Measurements from ENCODE around the gene ANKMY1. TPM values are rescaled to one million over a fixed set of nuclear protein-coding genes. Genes with fewer than 3 reads are reported as not detected.
A peak's percentile ranks its signal among the peaks of the same experiment; 100 is the strongest.

ANKMY1 gene
- total and polyA plus RNA-seq, 2 of the 13 experiments (the other 11 are each of a cell fraction or from before 2014, with no cell fraction given): 11.7 to 18.8 TPM

DNA sequence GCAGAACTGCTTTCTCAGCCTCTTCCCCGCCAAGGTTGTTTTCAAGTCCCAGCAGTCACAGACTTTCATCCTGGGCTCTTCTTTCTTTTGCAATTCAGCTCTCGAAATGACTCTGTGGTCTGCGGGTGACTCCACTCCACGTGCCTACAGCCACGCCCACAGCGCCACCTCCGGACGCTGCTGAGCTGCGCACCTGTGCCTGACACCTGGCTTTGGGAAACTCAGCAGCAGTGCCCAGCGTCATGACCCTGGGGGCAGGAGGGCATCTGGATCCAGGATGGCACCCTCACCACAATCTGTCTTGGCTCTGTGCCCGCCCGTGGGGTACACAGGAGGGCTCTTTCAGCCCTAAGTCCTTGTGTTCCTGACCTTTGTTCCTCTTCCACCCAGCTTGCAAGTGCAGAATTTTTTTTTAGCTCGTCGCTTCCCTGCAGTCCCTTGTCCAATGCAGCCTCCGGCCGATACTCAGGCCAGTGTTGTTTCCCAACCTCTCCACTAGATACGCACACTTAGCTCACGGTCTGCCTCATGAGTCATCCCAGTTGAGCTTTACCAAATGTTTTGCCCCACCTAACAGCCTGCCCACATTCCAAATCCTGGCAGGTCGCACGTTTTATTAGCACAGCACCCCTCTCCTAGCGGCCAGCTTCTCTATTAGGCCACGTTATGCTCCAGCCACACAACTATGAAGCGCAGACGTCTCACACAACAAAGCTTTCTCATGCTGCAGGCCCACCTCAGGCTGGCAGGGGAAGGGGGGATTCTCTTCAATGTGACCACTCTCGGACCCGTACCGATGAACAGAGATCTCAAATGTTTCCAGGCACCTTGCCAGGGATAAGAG, 22.2 kb upstream of the ANKMY1 start (continued):
- TF ChIP-seq, protein P1, sequence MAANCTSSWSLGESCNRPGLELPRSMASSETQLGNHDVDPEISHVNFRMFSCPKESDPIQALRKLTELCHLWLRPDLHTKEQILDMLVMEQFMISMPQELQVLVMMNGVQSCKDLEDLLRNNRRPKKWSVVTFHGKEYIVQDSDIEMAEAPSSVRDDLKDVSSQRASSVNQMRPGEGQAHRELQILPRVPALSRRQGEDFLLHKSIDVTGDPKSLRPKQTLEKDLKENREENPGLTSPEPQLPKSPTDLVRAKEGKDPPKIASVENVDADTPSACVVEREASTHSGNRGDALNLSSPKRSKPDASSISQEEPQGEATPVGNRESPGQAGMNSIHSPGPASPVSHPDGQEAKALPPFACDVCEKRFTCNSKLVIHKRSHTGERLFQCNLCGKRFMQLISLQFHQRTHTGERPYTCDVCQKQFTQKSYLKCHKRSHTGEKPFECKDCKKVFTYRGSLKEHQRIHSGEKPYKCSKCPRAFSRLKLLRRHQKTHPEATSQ (CRISPR knock-in tag; IDR thresholded peaks at IDR 0.05; ENCODE audit: borderline replicate concordance): no peak
- peak; percentile 19 for TF ChIP-seq PHF5A (CRISPR knock-in tag; IDR thresholded peaks at IDR 0.05; ENCODE audit: low read depth, unreplicated experiment)
- peak; percentile 61 for TF ChIP-seq MED8 (CRISPR knock-in tag; IDR thresholded peaks at IDR 0.05; ENCODE audit: insufficient replicate concordance)
- TF ChIP-seq, protein P2, sequence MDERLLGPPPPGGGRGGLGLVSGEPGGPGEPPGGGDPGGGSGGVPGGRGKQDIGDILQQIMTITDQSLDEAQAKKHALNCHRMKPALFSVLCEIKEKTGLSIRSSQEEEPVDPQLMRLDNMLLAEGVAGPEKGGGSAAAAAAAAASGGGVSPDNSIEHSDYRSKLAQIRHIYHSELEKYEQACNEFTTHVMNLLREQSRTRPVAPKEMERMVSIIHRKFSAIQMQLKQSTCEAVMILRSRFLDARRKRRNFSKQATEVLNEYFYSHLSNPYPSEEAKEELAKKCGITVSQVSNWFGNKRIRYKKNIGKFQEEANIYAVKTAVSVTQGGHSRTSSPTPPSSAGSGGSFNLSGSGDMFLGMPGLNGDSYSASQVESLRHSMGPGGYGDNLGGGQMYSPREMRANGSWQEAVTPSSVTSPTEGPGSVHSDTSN (CRISPR knock-in tag; IDR thresholded peaks at IDR 0.05): no peak
- TF ChIP-seq, protein P3, sequence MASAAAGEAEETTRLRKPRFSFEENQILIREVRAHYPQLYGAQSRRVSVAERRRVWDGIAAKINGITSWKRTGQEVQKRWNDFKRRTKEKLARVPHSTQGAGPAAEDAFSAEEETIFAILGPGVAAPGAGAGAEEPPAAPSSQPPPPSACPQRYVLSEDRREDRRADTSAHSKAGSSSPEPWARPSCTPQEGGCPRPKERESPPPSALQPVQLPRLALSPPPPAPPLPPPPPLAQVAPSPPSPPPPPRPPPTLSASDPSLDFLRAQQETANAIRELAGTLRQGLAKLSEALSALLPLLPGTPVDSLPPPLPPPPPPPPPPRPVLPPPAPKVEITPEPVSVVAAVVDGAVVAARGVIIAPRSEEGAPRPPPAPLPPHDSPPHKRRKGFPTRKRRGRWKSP (CRISPR knock-in tag; IDR thresholded peaks at IDR 0.05): peak; percentile 81
- TF ChIP-seq NPAS2 (CRISPR knock-in tag; IDR thresholded peaks at IDR 0.05; ENCODE audit: borderline replicate concordance): no peak
- TF ChIP-seq EP300 (IDR thresholded peaks at IDR 0.05; ENCODE audit: low read depth in 2 of 2, low read length in 2 of 2): peak in 1 of 2 experiments; percentile 24; a peak in 2 of 4 replicates
- no peak for TF ChIP-seq EP300 (CRISPR knock-in tag; IDR thresholded peaks at IDR 0.05; ENCODE audit: borderline replicate concordance)
- no peak for TF ChIP-seq KAT2B (IDR thresholded peaks at IDR 0.05; ENCODE audit: borderline replicate concordance, low read depth, low read length)
- no peak for TF ChIP-seq ZNF773 (CRISPR knock-in tag; IDR thresholded peaks at IDR 0.05; ENCODE audit: borderline replicate concordance)
- TF ChIP-seq, protein P4, sequence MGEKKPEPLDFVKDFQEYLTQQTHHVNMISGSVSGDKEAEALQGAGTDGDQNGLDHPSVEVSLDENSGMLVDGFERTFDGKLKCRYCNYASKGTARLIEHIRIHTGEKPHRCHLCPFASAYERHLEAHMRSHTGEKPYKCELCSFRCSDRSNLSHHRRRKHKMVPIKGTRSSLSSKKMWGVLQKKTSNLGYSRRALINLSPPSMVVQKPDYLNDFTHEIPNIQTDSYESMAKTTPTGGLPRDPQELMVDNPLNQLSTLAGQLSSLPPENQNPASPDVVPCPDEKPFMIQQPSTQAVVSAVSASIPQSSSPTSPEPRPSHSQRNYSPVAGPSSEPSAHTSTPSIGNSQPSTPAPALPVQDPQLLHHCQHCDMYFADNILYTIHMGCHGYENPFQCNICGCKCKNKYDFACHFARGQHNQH (CRISPR knock-in tag; IDR thresholded peaks at IDR 0.05): peak; percentile 94
- TF ChIP-seq PAWR (CRISPR knock-in tag; IDR thresholded peaks at IDR 0.05; ENCODE audit: borderline replicate concordance): no peak
- TF ChIP-seq NR2F1 (CRISPR knock-in tag; IDR thresholded peaks at IDR 0.05): peak in 1 of 2 experiments; percentile 48; a peak in 2 of 4 replicates
- 0 out of 2 replicates have a peak, but pooled peaks have one; percentile 66 for TF ChIP-seq KLF6 (CRISPR knock-in tag; IDR thresholded peaks at IDR 0.05)
- TF ChIP-seq, protein P5, sequence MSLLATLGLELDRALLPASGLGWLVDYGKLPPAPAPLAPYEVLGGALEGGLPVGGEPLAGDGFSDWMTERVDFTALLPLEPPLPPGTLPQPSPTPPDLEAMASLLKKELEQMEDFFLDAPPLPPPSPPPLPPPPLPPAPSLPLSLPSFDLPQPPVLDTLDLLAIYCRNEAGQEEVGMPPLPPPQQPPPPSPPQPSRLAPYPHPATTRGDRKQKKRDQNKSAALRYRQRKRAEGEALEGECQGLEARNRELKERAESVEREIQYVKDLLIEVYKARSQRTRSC (CRISPR knock-in tag; IDR thresholded peaks at IDR 0.05; ENCODE audit: low read depth): no peak
- TF ChIP-seq, protein P6, sequence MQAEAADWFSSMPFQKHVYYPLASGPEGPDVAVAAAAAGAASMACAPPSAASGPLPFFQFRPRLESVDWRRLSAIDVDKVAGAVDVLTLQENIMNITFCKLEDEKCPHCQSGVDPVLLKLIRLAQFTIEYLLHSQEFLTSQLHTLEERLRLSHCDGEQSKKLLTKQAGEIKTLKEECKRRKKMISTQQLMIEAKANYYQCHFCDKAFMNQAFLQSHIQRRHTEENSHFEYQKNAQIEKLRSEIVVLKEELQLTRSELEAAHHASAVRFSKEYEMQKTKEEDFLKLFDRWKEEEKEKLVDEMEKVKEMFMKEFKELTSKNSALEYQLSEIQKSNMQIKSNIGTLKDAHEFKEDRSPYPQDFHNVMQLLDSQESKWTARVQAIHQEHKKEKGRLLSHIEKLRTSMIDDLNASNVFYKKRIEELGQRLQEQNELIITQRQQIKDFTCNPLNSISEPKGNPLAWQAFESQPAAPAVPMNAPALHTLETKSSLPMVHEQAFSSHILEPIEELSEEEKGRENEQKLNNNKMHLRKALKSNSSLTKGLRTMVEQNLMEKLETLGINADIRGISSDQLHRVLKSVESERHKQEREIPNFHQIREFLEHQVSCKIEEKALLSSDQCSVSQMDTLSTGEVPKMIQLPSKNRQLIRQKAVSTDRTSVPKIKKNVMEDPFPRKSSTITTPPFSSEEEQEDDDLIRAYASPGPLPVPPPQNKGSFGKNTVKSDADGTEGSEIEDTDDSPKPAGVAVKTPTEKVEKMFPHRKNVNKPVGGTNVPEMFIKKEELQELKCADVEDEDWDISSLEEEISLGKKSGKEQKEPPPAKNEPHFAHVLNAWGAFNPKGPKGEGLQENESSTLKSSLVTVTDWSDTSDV (CRISPR knock-in tag; IDR thresholded peaks at IDR 0.05): no peak

All from HepG2 (cell line).